ENCODE data around the gene PPP2R1B. TPM values are rescaled to one million over a fixed set of nuclear protein-coding genes. Genes with fewer than 3 reads are reported as not detected.

The PPP2R1B gene
- total RNA-seq, 1 experiment from 2014 or later: 105 TPM

DNA sequence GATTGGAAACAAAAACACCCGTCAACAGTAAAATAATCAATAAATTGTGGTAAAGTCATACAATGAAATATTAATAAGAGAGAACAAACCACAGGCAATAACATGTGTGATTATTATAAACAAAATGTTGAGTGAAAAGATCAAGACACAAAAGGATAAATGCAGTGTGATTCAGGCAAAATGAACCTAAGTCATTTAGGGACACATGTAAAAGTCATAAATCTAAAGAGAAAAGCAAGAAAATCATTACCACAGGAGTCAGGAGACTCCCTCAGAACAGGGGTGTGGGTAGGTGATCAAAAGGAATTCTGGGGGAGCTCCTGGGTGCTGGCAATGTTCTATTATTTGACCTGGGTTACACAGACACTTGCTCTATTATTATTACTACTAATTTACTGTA is 47.9 kb upstream of the PPP2R1B start:
- Histone ChIP-seq H2BK12ac (ENCODE audit: insufficient read length, low read depth, low read length) (no peak overlapping the region), H4K5ac (ENCODE audit: insufficient read length, low read depth, low read length) (no peak overlapping the region), H2AK5ac (ENCODE audit: insufficient read length, low read length) (no peak overlapping the region), H3T11ph (ENCODE audit: low read length) (no peak overlapping the region), H3K4ac (ENCODE audit: low read depth, low read length) (no peak overlapping the region), H3K18ac (ENCODE audit: insufficient read length, low read depth, low read length) (no peak overlapping the region), H3K23ac (ENCODE audit: insufficient read length, low read depth, low read length) (no peak overlapping the region), H3K9me3 (ENCODE audit: control insufficient read depth, low read depth, low read length) (no peaks in the 10 kb centered on the region), H3K27ac (ENCODE audit: insufficient read length, low read depth, low read length) (no peak overlapping the region), H2BK20ac (ENCODE audit: low read depth, low read length, poor library complexity, severe bottlenecking) (no peak overlapping the region), H2BK120ac (ENCODE audit: low read depth, low read length, poor library complexity, severe bottlenecking) (no peak overlapping the region), H4K8ac (replicated peaks; ENCODE audit: insufficient read length, low read depth, low read length) (no peak overlapping the region), H4K20me1 (ENCODE audit: control insufficient read depth, insufficient read depth, insufficient read length) (no peaks in the 10 kb centered on the region), H3K56ac (ENCODE audit: insufficient read length, low read depth, low read length) (no peak overlapping the region), H3K79me1 (ENCODE audit: insufficient read depth, low read depth, low read length, poor library complexity, severe bottlenecking) (no peaks in the 10 kb centered on the region), H2AFZ (ENCODE audit: low read length) (no peak overlapping the region), H2BK5ac (ENCODE audit: insufficient read length, low read length) (no peak overlapping the region), H3K79me2 (ENCODE audit: insufficient read depth, low read length) (no peaks in the 10 kb centered on the region), H4K91ac (ENCODE audit: insufficient read length, low read depth, low read length) (no peak overlapping the region), H3K4me2 (ENCODE audit: insufficient read depth, insufficient read length, low read length) (no peak overlapping the region), H3K27me3 (ENCODE audit: insufficient read depth, low read length) (no peaks in the 10 kb centered on the region), H3K14ac (ENCODE audit: insufficient read depth, low read length) (no peak overlapping the region), H2BK15ac (ENCODE audit: low read depth, low read length) (no peak overlapping the region), H3K9ac (ENCODE audit: extremely low read depth, insufficient read length, low read length) (no peak overlapping the region), H3K4me1 (ENCODE audit: insufficient read depth, low read length) (no peaks in the 10 kb centered on the region), H3K23me2 (ENCODE audit: insufficient read length, low read depth, low read length, poor library complexity, severe bottlenecking) (no peaks in the 10 kb centered on the region)
- TF ChIP-seq, protein P1, sequence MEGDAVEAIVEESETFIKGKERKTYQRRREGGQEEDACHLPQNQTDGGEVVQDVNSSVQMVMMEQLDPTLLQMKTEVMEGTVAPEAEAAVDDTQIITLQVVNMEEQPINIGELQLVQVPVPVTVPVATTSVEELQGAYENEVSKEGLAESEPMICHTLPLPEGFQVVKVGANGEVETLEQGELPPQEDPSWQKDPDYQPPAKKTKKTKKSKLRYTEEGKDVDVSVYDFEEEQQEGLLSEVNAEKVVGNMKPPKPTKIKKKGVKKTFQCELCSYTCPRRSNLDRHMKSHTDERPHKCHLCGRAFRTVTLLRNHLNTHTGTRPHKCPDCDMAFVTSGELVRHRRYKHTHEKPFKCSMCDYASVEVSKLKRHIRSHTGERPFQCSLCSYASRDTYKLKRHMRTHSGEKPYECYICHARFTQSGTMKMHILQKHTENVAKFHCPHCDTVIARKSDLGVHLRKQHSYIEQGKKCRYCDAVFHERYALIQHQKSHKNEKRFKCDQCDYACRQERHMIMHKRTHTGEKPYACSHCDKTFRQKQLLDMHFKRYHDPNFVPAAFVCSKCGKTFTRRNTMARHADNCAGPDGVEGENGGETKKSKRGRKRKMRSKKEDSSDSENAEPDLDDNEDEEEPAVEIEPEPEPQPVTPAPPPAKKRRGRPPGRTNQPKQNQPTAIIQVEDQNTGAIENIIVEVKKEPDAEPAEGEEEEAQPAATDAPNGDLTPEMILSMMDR (conservative IDR thresholded peaks at IDR 0.05): no peak
- Mint-ChIP-seq H3K9me3 (no peaks in the 10 kb centered on the region), H3K27me3 (ENCODE audit: low read depth) (no peaks in the 10 kb centered on the region), H3K4me3 (no peak overlapping the region), H3K36me3 (ENCODE audit: insufficient read depth in 1 of 3, low read depth in 3 of 3) (peaks cover 0 to 1% (median 0%) of the 10 kb centered on the region in 3 experiments; a peak in 1 of 7 replicates), H3K27ac (no peak overlapping the region), H3K4me1 (peaks cover 3% of the 10 kb centered on the region in 2 experiments; a peak in 1 of 4 replicates)
- WGBS (ENCODE audit: extremely low coverage, insufficient read length, low lambda C conversion rate): no CpG with 5 or more reads among the region's 1 CpG
- DNase-seq: no peak
